NT2/D1 (cell line): ENCODE data around the gene C20orf202.

Source experiments
- SUZ12 ChIP-seq: IDR thresholded peaks from 2 replicates; pipeline ENCODE4 v1.6.1; 2011; ENCODE audit not compliant: insufficient read length, insufficient read depth; ENCODE audit errors: extremely low read depth
- YY1 ChIP-seq: IDR thresholded peaks from 2 replicates; pipeline ENCODE4 v1.6.1; 2011; ENCODE audit not compliant: insufficient read length, insufficient read depth
- ZNF274 ChIP-seq: IDR thresholded peaks from 2 replicates; pipeline ENCODE4 v1.6.1; 2011; ENCODE audit warnings: mild to moderate bottlenecking, low read depth, low read length

- TF ChIP-seq ZNF274 (no peak), SUZ12 (no peak), YY1 (no peak)
Observed at GRCh38 chr20:1241456-1241855, 38.2 kb downstream of the C20orf202 start.
